ENCODE measurements around the gene FBLN1. TPM values are rescaled to one million over a fixed set of nuclear protein-coding genes. Genes with fewer than 3 reads are reported as not detected.

FBLN1 gene
- total and polyA plus RNA-seq, 2 of the 13 experiments (the other 11 are each of a cell fraction or from before 2014, with no cell fraction given), result 37.3 to 103 TPM

- TF ChIP-seq ZBED4 (CRISPR knock-in tag; IDR thresholded peaks at IDR 0.05; ENCODE audit: borderline replicate concordance) (no peak), RBM22 (optimal IDR thresholded peaks at IDR 0.05; ENCODE audit: low read length) (no peak), KAT7 (CRISPR knock-in tag; IDR thresholded peaks at IDR 0.05; ENCODE audit: borderline replicate concordance) (no peak), ARNT2 (CRISPR knock-in tag; IDR thresholded peaks at IDR 0.05; ENCODE audit: low read depth) (no peak)
Observed at GRCh38 chr22:45454275-45454674, 48.4 kb upstream of the FBLN1 start (continued).

GRCh38 chr22:45455212-45455611 is 47.5 kb upstream of the FBLN1 start:
- H3K9me3 ChIP-seq (ENCODE audit: low read length), result no peaks in the 10 kb centered on the region
- WGBS (ENCODE audit: low lambda C conversion rate), result 55% methylated on average over 14 of the region's 14 CpGs
- no peak overlapping the region for H3K27ac ChIP-seq (ENCODE audit: extremely low read length, insufficient read depth, low read length)
- no peak overlapping the region for H3K4me2 ChIP-seq (ENCODE audit: low read depth, low read length)
- H3K4me3 ChIP-seq (replicated peaks in 1 of 3; ENCODE audit: insufficient read depth in 1 of 3, low read depth in 2 of 3, low read length in 3 of 3), result no peak overlapping the region
- ChIA-PET POLR2A (no interaction called here), CTCF (ENCODE audit: low intra/inter-chr PET ratio, low total read pairs) (no interaction called here)
- H4K20me1 ChIP-seq (ENCODE audit: insufficient read depth, low read length), result no peaks in the 10 kb centered on the region
- no peak overlapping the region for H3K9ac ChIP-seq (ENCODE audit: insufficient read depth, low read depth, low read length)
- no peaks in the 10 kb centered on the region for H3K36me3 ChIP-seq (replicated peaks in 1 of 2; ENCODE audit: control insufficient read depth in 1 of 2, insufficient read depth in 2 of 2, low read length in 2 of 2)
- in situ Hi-C loops (cut with HindIII; ENCODE audit: extremely low pct_ligation_motif_present, low pct_unique_long_range_greater_than_20kb), result no loop called here
- peaks cover 3 to 24% of the 10 kb centered on the region in 2 experiments; a peak in 2 of 5 replicates for H3K27me3 ChIP-seq (ENCODE audit: control insufficient read depth in 1 of 2, insufficient read depth in 2 of 2, low read length in 2 of 2)
- no peaks in the 10 kb centered on the region for H3K4me1 ChIP-seq (ENCODE audit: insufficient read depth, low read length)
- FAIRE-seq (no peak), ATAC-seq (no peak), DNase-seq (ENCODE audit: low spot score) (no peak)
- H2AFZ ChIP-seq (ENCODE audit: low read length), result no peak overlapping the region
- intact Hi-C loops (cut with micrococcal nuclease; ENCODE audit: unreplicated experiment), result no loop called here
- no TSS peak for BruUV-seq (replicated peaks)
- no peaks in the 10 kb centered on the region for H3K79me2 ChIP-seq (ENCODE audit: insufficient read depth, low read length)
- TF ChIP-seq ZNF354B (CRISPR knock-in tag; IDR thresholded peaks at IDR 0.05), result no peak
- TF ChIP-seq, protein P1, sequence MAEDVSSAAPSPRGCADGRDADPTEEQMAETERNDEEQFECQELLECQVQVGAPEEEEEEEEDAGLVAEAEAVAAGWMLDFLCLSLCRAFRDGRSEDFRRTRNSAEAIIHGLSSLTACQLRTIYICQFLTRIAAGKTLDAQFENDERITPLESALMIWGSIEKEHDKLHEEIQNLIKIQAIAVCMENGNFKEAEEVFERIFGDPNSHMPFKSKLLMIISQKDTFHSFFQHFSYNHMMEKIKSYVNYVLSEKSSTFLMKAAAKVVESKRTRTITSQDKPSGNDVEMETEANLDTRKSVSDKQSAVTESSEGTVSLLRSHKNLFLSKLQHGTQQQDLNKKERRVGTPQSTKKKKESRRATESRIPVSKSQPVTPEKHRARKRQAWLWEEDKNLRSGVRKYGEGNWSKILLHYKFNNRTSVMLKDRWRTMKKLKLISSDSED (CRISPR knock-in tag; IDR thresholded peaks at IDR 0.05), result no peak
- TF ChIP-seq SMARCE1 (IDR thresholded peaks at IDR 0.05; ENCODE audit: borderline replicate concordance), result no peak
- TF ChIP-seq, protein P2, sequence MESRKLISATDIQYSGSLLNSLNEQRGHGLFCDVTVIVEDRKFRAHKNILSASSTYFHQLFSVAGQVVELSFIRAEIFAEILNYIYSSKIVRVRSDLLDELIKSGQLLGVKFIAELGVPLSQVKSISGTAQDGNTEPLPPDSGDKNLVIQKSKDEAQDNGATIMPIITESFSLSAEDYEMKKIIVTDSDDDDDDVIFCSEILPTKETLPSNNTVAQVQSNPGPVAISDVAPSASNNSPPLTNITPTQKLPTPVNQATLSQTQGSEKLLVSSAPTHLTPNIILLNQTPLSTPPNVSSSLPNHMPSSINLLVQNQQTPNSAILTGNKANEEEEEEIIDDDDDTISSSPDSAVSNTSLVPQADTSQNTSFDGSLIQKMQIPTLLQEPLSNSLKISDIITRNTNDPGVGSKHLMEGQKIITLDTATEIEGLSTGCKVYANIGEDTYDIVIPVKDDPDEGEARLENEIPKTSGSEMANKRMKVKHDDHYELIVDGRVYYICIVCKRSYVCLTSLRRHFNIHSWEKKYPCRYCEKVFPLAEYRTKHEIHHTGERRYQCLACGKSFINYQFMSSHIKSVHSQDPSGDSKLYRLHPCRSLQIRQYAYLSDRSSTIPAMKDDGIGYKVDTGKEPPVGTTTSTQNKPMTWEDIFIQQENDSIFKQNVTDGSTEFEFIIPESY (CRISPR knock-in tag; IDR thresholded peaks at IDR 0.05), result no peak
- TF ChIP-seq, protein P3, sequence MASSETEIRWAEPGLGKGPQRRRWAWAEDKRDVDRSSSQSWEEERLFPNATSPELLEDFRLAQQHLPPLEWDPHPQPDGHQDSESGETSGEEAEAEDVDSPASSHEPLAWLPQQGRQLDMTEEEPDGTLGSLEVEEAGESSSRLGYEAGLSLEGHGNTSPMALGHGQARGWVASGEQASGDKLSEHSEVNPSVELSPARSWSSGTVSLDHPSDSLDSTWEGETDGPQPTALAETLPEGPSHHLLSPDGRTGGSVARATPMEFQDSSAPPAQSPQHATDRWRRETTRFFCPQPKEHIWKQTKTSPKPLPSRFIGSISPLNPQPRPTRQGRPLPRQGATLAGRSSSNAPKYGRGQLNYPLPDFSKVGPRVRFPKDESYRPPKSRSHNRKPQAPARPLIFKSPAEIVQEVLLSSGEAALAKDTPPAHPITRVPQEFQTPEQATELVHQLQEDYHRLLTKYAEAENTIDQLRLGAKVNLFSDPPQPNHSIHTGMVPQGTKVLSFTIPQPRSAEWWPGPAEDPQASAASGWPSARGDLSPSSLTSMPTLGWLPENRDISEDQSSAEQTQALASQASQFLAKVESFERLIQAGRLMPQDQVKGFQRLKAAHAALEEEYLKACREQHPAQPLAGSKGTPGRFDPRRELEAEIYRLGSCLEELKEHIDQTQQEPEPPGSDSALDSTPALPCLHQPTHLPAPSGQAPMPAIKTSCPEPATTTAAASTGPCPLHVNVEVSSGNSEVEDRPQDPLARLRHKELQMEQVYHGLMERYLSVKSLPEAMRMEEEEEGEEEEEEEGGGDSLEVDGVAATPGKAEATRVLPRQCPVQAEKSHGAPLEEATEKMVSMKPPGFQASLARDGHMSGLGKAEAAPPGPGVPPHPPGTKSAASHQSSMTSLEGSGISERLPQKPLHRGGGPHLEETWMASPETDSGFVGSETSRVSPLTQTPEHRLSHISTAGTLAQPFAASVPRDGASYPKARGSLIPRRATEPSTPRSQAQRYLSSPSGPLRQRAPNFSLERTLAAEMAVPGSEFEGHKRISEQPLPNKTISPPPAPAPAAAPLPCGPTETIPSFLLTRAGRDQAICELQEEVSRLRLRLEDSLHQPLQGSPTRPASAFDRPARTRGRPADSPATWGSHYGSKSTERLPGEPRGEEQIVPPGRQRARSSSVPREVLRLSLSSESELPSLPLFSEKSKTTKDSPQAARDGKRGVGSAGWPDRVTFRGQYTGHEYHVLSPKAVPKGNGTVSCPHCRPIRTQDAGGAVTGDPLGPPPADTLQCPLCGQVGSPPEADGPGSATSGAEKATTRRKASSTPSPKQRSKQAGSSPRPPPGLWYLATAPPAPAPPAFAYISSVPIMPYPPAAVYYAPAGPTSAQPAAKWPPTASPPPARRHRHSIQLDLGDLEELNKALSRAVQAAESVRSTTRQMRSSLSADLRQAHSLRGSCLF (CRISPR knock-in tag; IDR thresholded peaks at IDR 0.05; ENCODE audit: borderline replicate concordance), result no peak
- no peak for TF ChIP-seq ZNF563 (CRISPR knock-in tag; IDR thresholded peaks at IDR 0.05)
- no peak for TF ChIP-seq ZNF367 (CRISPR knock-in tag; IDR thresholded peaks at IDR 0.05; ENCODE audit: borderline replicate concordance)

Measured in HepG2 (cell line).